GM20000 (cell line): ENCODE measurements around the gene SLC35G2.

ENCODE experiments used
- DNase-seq: peaks from one replicate; pipeline ENCODE4 v3.0.0; 2012; ENCODE audit warnings: low spot score
- TF ChIP-seq, protein P1 (sequence below): IDR thresholded peaks from 2 replicates; pipeline ENCODE4 v1.5.1; 2012; ENCODE audit warnings: mild to moderate bottlenecking, control low read depth; ENCODE audit errors: extremely low read depth, missing control alignments

The SLC35G2 gene

DNA sequence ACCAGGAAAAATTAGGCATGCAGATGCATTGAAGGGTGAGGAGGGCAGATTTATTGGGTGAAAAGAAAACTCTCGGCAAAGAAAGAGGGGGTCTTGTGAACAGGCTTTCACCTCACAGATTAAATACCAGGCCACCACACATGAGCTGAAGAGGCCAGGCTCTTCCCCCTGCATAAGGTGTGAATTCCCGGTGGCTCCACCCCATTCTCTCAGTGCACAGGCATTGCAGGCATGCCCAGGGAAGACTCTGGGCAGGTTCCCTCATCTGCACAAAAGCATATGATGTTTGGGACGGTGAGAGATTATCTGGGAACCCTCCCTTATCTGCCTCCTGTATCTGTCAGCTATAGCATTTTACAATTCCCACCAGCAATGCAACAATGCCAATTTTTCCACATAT, 7.2 kb upstream of the SLC35G2 start:
- DNase-seq: no peak
- TF ChIP-seq, protein P1, sequence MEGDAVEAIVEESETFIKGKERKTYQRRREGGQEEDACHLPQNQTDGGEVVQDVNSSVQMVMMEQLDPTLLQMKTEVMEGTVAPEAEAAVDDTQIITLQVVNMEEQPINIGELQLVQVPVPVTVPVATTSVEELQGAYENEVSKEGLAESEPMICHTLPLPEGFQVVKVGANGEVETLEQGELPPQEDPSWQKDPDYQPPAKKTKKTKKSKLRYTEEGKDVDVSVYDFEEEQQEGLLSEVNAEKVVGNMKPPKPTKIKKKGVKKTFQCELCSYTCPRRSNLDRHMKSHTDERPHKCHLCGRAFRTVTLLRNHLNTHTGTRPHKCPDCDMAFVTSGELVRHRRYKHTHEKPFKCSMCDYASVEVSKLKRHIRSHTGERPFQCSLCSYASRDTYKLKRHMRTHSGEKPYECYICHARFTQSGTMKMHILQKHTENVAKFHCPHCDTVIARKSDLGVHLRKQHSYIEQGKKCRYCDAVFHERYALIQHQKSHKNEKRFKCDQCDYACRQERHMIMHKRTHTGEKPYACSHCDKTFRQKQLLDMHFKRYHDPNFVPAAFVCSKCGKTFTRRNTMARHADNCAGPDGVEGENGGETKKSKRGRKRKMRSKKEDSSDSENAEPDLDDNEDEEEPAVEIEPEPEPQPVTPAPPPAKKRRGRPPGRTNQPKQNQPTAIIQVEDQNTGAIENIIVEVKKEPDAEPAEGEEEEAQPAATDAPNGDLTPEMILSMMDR: no peak

DNA sequence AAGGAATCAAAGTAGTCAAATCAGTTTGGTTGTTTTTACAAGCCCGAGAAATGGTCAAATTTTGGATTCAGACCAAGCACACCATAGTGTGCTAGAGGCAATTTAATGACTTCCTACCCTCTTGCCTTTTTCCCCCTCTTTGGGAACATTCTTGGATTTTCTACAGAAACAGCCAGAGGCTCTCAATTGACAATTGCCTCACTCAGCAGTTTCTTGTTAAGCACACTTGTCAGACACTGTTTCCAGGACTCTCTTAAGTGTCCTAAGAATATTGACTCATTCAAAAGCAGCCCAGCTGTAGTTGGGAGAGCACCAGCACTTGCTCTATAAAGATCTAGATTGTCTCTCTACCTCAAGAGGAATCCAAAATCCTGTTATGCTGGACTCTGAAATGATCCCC, 1.5 kb upstream of the SLC35G2 start:
- DNase-seq: no peak
- TF ChIP-seq, protein P1: no peak

DNA sequence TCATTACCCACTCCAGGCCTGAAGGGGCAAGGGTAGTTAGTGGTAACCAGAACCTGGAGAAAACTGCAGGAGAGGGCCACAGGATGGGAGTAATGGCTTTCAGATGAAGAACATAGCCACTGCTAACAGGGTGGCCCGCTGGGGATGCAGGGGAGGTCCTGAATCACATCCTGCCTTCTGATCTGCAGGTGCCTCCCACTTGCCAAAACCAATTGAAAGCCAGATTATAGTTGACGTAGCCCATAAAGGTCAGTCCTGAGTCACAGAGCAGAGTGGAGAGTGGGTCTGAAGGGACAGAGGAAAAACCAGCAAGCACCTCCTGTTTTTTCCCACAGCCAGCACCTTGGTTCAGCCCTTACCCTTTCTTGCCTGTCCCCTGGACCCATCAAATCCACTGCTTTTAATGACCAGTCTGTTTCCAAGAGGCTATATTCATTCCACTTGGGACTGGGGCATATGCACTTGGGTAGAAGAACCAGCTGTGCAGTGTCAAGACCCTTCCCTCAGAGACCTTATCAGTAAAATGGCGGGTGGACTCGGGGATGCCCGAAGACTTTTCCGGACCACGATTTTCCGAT, 646 bp upstream of the SLC35G2 start:
- TF ChIP-seq, protein P1: no peak
- peak; percentile 54 for DNase-seq

DNA sequence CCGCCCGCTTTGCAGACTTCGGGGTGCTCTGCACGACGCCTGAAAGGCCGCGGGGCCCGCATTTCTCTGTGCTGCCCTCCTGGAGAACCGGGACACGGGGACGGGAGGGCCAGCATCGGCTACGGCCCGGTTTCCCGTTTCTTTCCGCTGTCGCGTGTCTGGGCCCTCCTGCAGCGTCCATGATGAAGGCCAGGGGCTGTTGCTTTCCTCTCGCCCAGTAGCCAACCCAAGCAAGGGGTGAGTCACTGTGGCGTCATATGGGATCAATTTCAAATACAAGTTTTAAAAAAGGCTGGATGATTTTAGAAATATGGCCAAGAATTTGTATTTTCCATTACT, 435 bp downstream of the SLC35G2 start:
- peak; percentile 45 for DNase-seq
- TF ChIP-seq, protein P1: no peak

DNA sequence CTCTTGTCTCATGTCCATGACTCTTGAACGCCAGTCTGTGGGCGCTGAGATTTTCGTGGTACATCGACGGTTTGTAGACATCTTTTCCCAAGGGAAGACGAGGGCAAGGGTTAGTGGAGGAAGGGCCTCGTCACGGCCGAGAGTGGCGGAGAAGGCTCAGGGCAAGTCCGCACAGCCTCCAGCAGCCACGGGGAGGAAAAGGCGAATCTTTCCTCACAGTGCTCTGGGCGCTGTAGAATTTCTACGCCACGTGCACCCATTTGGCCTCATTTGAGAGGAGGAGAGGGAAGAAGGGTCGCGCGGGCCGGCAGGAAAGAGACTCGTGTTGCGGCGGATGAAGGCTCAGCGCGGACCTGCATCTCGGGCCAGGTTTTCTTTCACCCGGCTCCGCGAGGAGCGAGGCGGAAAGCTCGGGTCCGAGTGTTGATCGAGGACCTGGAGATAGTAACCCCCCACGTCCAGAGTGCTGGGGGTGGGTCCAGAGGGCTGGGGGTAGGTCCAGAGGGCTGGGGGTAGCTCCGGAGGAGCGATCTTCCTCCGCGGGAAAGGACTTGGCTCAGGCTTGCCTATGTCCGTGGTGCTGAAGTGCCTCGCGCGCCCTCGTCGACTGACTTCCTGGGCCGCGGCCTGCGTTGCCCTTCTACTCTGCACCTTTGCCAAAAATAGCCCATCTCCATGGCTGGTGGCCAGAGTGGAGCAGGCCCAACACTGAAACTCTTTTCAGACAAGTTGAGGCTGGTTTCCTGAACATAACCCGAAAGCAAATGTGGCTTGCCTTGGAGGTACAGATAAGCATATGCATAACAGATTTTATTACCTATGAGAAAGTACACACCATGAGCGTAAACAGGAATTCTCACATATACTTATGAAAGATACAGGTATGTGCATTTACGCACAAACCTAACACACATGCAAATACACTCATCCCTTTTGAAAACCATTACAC, 1.1 kb downstream of the SLC35G2 start:
- DNase-seq: no peak
- TF ChIP-seq, protein P1: no peak

DNA sequence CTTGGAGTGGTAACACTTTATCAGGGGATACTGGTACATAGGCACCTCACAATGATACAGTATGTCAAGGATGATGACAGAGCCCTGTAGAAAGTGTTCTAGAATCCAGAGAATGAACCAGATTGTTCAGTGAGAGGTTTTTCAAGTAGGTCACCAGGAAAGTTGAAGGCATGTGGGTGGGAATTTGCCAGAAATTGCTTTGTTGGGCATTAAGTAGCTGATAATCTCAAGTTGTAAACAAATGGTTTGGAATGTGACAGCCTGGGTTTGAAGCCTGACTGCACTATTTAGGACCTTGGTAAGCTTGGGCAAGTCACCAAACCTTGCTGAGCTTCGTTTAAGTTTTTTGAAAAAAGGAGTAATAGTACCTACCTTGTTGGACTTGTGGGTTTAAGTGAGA, 12.5 kb downstream of the SLC35G2 start:
- TF ChIP-seq, protein P1: no peak
- no peak for DNase-seq

DNA sequence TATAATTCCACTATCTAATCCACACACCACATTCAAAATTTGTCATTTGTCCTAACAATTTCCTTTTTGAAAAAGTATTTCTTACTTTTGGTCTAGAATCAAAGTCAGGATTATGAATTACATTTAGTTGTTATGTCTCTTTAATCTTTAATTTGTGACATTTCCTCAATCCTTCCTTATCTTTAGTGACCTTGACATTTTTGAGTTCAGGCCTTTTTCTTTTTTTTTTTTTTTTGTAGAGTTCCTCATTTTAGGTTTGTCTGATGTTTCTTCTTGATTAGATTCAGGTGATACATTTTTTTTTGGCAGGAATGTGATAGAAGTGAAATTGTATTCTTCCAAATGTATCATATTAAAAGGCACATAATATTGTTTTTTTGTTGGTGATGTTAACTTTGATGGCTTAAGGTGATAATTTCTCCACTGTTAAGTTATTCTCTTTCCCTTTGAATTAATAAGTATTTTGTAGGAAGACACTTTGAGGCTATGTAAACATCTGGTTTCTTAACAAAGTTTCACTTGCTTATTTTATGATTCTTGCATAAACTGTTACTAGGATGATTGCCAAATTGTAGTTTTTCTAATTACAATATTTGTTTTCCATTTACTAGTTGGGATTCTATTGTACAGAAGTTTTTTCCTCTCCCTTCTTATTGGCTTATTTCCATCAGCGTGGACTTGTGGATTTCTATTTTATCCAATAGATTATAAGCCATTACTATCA, 16.3 kb downstream of the SLC35G2 start:
- TF ChIP-seq, protein P1: no peak

More for the DNA sequence above, 16.3 kb downstream of the SLC35G2 start:
- DNase-seq: no peak
